Measurements from ENCODE around the gene FAM117A. TPM values are rescaled to one million over a fixed set of nuclear protein-coding genes. Genes with fewer than 3 reads are reported as not detected.

Gene FAM117A
- total RNA-seq, 1 donor from 2014 or later: 14.6 TPM

DNA sequence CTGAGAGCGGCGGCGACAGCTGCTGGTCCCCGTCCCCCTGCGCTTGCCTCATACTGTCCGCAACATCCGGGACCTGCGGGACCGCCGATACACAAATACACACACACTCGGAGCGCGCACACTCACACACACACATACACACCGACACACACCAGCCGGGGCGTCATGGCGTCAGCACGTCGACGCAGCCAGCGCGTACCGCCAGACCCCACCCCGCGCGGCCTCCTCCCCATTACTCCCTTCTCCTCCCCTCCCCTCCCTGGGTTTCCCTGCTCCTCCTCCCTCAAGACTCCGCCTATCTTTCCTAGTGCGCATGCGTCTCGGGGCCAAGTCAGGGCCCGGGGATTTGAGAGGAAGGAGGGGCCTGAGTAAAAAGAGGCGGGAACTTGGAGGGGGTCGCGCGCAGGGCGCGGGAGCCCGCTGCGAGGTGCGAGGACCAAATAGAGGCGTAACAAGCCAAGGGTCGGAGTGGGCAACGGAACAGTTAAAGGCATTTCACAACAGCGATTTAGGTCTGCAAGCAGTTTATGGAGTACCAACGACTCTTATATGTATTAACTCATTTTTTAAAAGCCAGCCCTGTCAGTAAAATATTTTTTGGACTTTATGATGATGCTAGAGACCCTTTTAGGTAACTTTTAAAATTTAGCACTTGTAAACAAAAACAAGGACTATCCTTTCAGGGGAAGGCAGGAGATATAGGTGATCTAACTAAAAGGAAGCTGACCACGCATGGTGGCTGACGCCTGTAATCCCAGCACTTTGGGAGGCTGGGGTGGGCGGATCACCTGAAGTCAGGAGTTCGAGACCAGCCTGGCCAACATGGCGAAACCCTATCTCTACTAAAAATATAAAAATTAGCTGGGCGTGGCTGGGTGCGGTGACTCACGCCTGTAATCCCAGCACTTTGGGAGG is 85.7 kb downstream of the FAM117A start, which contains the start of gene SPOP:
TSS of gene SPOP (minus strand) at position 165 of the 915 bp plus-strand sequence. CDS start 55,287 bp downstream, outside the sequence.
- peak within 1 kb of the TSS; percentile 93 for H3K27ac Mint-ChIP-seq
- Histone ChIP-seq H3K27ac (peak within 1 kb of the TSS; percentile 74), H2AFZ (replicated peaks) (peak within 1 kb of the TSS; percentile 38), H3K4me1 (peaks cover 25% of the 10 kb centered on the region), H3K36me3 (no peaks in the 10 kb centered on the region), H3K27me3 (no peaks in the 10 kb centered on the region), H3F3A (ENCODE audit: low read depth) (peaks cover 28% of the 10 kb centered on the region), H3K4me3 (peak within 1 kb of the TSS; percentile 67), H3K4me2 (peak within 1 kb of the TSS; percentile 93), H3K9ac (peak within 1 kb of the TSS; percentile 53), H3K9me3 (ENCODE audit: low read depth) (no peaks in the 10 kb centered on the region), H4K20me1 (ENCODE audit: low read depth) (peaks cover 9% of the 10 kb centered on the region), H3K79me2 (ENCODE audit: low read depth) (peaks cover 41% of the 10 kb centered on the region)
- peaks cover 3% of the 10 kb centered on the region for H3K9me3 Mint-ChIP-seq
- H3K36me3 Mint-ChIP-seq: peaks cover 8% of the 10 kb centered on the region
- TF ChIP-seq CTCF (IDR thresholded peaks at IDR 0.05) (no peak), EZH2phosphoT487 (IDR thresholded peaks at IDR 0.05) (no peak)
- peaks cover 8% of the 10 kb centered on the region for H3K27me3 Mint-ChIP-seq (ENCODE audit: insufficient read depth, low read depth)
- H3K4me1 Mint-ChIP-seq: peaks cover 27% of the 10 kb centered on the region
- H3K4me3 Mint-ChIP-seq: peak within 1 kb of the TSS; percentile 95
- peak; percentile 99 for DNase-seq (ENCODE audit: low spot score)

DNA sequence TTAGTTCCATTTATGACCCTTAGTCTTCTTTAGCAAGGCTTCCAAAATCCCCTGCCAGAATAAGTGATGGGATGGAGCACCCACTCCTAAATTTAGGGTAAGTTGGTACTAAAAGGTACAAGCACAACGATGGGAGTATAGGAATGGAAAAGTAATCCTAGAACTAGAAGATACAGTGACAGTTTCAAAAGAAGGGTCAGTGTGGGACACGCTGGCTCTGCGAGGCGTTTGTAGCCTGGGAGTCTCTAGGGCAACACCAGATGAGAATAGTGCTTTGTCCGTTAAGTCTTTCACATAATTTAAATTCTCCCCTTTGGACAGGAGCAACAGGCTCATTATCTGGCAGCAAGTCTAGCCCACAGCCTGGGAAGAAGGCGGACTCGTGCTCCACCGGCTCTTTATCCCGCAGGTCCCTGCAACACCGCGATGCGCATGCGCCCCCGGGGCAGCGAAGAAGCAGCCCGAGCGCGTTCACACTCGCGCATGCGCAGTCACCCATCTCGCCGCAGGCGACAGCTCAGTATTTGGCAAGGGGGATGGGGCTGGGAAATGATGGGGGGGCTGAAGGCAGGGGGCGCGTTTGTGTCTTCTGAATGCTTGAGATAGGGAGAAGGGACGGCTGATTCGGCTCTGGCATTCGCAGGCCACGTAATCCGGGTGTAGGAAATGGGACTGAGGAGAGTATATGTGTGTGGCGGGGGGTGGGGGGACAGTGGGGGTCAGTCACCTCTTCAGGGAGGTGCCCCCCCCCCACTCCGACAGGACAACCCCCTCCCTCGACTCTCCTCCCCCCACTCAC is 86.6 kb downstream of the FAM117A start:
- peaks cover 50% of the 10 kb centered on the region for H3K79me2 ChIP-seq (ENCODE audit: low read depth)
- Mint-ChIP-seq H3K4me3 (peak overlapping the region; percentile 95), H3K27ac (peak overlapping the region; percentile 93), H3K4me1 (peaks cover 27% of the 10 kb centered on the region), H3K27me3 (ENCODE audit: insufficient read depth, low read depth) (peaks cover 8% of the 10 kb centered on the region), H3K36me3 (peaks cover 11% of the 10 kb centered on the region), H3K9me3 (peaks cover 3% of the 10 kb centered on the region)
- no peaks in the 10 kb centered on the region for H3K27me3 ChIP-seq
- peaks cover 9% of the 10 kb centered on the region for H4K20me1 ChIP-seq (ENCODE audit: low read depth)
- H3F3A ChIP-seq (ENCODE audit: low read depth): peaks cover 28% of the 10 kb centered on the region
- TF ChIP-seq CTCF (IDR thresholded peaks at IDR 0.05) (no peak), EZH2phosphoT487 (IDR thresholded peaks at IDR 0.05) (no peak), EZH2 (IDR thresholded peaks at IDR 0.05) (no peak)
- peak overlapping the region; percentile 93 for H3K4me2 ChIP-seq
- H3K9ac ChIP-seq: peak overlapping the region; percentile 53
- peak overlapping the region; percentile 74 for H3K27ac ChIP-seq
- DNase-seq (ENCODE audit: low spot score): peak; percentile 99
- H3K36me3 ChIP-seq: no peaks in the 10 kb centered on the region
- H3K9me3 ChIP-seq (ENCODE audit: low read depth): no peaks in the 10 kb centered on the region
- peak overlapping the region; percentile 38 for H2AFZ ChIP-seq (replicated peaks)
- H3K4me3 ChIP-seq: peak overlapping the region; percentile 67
- peaks cover 25% of the 10 kb centered on the region for H3K4me1 ChIP-seq

DNA sequence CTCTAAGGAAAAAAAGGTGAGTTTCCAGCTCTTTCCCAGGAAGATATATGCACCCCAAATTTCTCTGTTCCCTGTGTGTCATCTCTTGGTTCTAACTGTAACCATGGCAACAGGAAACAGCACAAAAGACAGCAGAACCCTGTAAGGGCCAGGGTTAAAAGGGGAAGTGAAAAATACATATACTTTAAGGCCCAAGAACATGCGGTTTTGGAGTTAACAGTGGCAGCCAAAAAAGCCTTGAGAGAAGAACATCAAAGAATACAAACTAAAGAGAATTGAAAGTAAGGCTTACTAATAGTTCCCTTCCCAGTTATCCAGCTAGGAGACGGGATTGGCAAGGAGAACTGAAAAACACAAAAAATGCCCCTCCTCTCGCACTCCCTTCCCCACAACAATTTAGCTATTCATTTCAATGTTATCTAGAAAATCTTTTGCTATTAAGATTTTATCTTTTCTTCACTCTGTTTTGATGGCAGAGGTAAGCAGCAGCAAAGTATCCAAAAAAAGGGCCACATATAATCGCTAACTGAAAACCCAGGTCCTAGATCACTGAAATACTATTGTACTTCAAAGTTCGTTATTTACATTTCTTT is 87.6 kb downstream of the FAM117A start:
- H3K9ac ChIP-seq: no peak overlapping the region
- H3K27me3 ChIP-seq: no peaks in the 10 kb centered on the region
- no peaks in the 10 kb centered on the region for H3K9me3 ChIP-seq (ENCODE audit: low read depth)
- peaks cover 9% of the 10 kb centered on the region for H4K20me1 ChIP-seq (ENCODE audit: low read depth)
- H3K27ac ChIP-seq: peak overlapping the region; percentile 74
- peaks cover 28% of the 10 kb centered on the region for H3F3A ChIP-seq (ENCODE audit: low read depth)
- H3K36me3 ChIP-seq: no peaks in the 10 kb centered on the region
- peaks cover 18% of the 10 kb centered on the region for H3K4me1 ChIP-seq
- H3K4me2 ChIP-seq: peak overlapping the region; percentile 93
- peak overlapping the region; percentile 25 for H3K27ac Mint-ChIP-seq
- peaks cover 3% of the 10 kb centered on the region for H3K9me3 Mint-ChIP-seq
- peaks cover 59% of the 10 kb centered on the region for H3K79me2 ChIP-seq (ENCODE audit: low read depth)
- H3K36me3 Mint-ChIP-seq: peaks cover 13% of the 10 kb centered on the region
- peaks cover 8% of the 10 kb centered on the region for H3K27me3 Mint-ChIP-seq (ENCODE audit: insufficient read depth, low read depth)
- TF ChIP-seq EZH2 (IDR thresholded peaks at IDR 0.05): no peak
- no peak for TF ChIP-seq CTCF (IDR thresholded peaks at IDR 0.05)
- no peak for TF ChIP-seq EZH2phosphoT487 (IDR thresholded peaks at IDR 0.05)
- peaks cover 27% of the 10 kb centered on the region for H3K4me1 Mint-ChIP-seq
- H2AFZ ChIP-seq (replicated peaks): no peak overlapping the region
- H3K4me3 Mint-ChIP-seq: peak overlapping the region; percentile 95
- peak overlapping the region; percentile 67 for H3K4me3 ChIP-seq
- DNase-seq (ENCODE audit: low spot score): peak; percentile 60
